ENCODE data around the gene DVL2. TPM values are rescaled to one million over a fixed set of nuclear protein-coding genes. Genes with fewer than 3 reads are reported as not detected.

The DVL2 gene
- total and polyA plus RNA-seq, 2 of the 13 experiments (the other 11 are each of a cell fraction or from before 2014, with no cell fraction given), result 5.7 to 38.2 TPM

- TF ChIP-seq ZNF646 (CRISPR knock-in tag; IDR thresholded peaks at IDR 0.05), result no peak
- TF ChIP-seq SMYD3 (CRISPR knock-in tag; IDR thresholded peaks at IDR 0.05), result no peak
- no peak for TF ChIP-seq PBX3 (CRISPR knock-in tag; IDR thresholded peaks at IDR 0.05; ENCODE audit: borderline replicate concordance)
- no peak for TF ChIP-seq FOXO4 (CRISPR knock-in tag; conservative IDR thresholded peaks at IDR 0.05)
- peak; percentile 74 for TF ChIP-seq ZMYM3 (CRISPR knock-in tag; IDR thresholded peaks at IDR 0.05)
- peak; percentile 63; the same call in 1 of the 2 replicates for TF ChIP-seq MZF1 (CRISPR knock-in tag; IDR thresholded peaks at IDR 0.05; ENCODE audit: borderline replicate concordance)
- TF ChIP-seq HDAC2 (CRISPR knock-in tag; IDR thresholded peaks at IDR 0.05), result peak; percentile 64; the same call in 1 of the 2 replicates
- no peak for TF ChIP-seq RFX3 (CRISPR knock-in tag; IDR thresholded peaks at IDR 0.05)
- no peak; the same call in 1 of the 2 replicates for TF ChIP-seq PPARG (CRISPR knock-in tag; conservative IDR thresholded peaks at IDR 0.05)
- TF ChIP-seq TGIF2 (CRISPR knock-in tag; IDR thresholded peaks at IDR 0.05), result no peak
- peak; percentile 31; the same call in 1 of the 2 replicates for TF ChIP-seq MIER2 (CRISPR knock-in tag; IDR thresholded peaks at IDR 0.05)
- TF ChIP-seq ZNF841 (CRISPR knock-in tag; IDR thresholded peaks at IDR 0.05; ENCODE audit: borderline replicate concordance), result no peak
- TF ChIP-seq SRY (CRISPR knock-in tag; IDR thresholded peaks at IDR 0.05), result peak; percentile 67; the same call in 1 of the 2 replicates
- no peak for TF ChIP-seq ZNF557 (CRISPR knock-in tag; IDR thresholded peaks at IDR 0.05)
- no peak for TF ChIP-seq CHCHD3 (CRISPR knock-in tag; IDR thresholded peaks at IDR 0.05)
- TF ChIP-seq CREB1 (IDR thresholded peaks at IDR 0.05), result peak; percentile 99
- TF ChIP-seq CREB1 (CRISPR knock-in tag; IDR thresholded peaks at IDR 0.05), result peak; percentile 98
- peak; percentile 47; the same call in 1 of the 2 replicates for TF ChIP-seq ZFP82 (CRISPR knock-in tag; IDR thresholded peaks at IDR 0.05; ENCODE audit: borderline replicate concordance)
- TF ChIP-seq EEA1 (CRISPR knock-in tag; IDR thresholded peaks at IDR 0.05; ENCODE audit: borderline replicate concordance), result no peak
- peak; percentile 91 for TF ChIP-seq KAT8 (CRISPR knock-in tag; IDR thresholded peaks at IDR 0.05)
- TF ChIP-seq ZNF253 (CRISPR knock-in tag; IDR thresholded peaks at IDR 0.05; ENCODE audit: borderline replicate concordance), result peak; percentile 74; the same call in 1 of the 2 replicates
Measured at GRCh38 chr17:7252176-7253043, 18.1 kb upstream of the DVL2 start, which contains the start of gene ELP5 (continued).

All from HepG2 (cell line).